ENCODE results near the gene PCBP3.

- TF ChIP-seq POLR2A (IDR thresholded peaks at IDR 0.05): no peak
- no peak for TF ChIP-seq CTCF (IDR thresholded peaks at IDR 0.05)
Observed at GRCh38 chr21:45861156-45861870, 217.8 kb downstream of the PCBP3 start.
